T47D (cell line): ENCODE measurements around the gene ARHGAP8.

Source experiments
- DNase-seq, 2 experiments: peaks; one replicate each; pipeline versions ENCODE4 v3.0.0 to v3.0.0-alpha.2; 2011 to 2012; ENCODE audit warnings: low read depth in 1 of 2, low spot score in 1 of 2
- JUND ChIP-seq: IDR thresholded peaks from 2 replicates; pipeline ENCODE4 v1.6.1; 2012; ENCODE audit warnings: low read depth
- in situ Hi-C: cut with HindIII; loops from 2 replicates; pipeline ENCODE4 v1.10.0; 2016; ENCODE audit warnings: low sequenced_read_pairs, low pct_unique_long_range_greater_than_20kb

ARHGAP8 gene

DNA sequence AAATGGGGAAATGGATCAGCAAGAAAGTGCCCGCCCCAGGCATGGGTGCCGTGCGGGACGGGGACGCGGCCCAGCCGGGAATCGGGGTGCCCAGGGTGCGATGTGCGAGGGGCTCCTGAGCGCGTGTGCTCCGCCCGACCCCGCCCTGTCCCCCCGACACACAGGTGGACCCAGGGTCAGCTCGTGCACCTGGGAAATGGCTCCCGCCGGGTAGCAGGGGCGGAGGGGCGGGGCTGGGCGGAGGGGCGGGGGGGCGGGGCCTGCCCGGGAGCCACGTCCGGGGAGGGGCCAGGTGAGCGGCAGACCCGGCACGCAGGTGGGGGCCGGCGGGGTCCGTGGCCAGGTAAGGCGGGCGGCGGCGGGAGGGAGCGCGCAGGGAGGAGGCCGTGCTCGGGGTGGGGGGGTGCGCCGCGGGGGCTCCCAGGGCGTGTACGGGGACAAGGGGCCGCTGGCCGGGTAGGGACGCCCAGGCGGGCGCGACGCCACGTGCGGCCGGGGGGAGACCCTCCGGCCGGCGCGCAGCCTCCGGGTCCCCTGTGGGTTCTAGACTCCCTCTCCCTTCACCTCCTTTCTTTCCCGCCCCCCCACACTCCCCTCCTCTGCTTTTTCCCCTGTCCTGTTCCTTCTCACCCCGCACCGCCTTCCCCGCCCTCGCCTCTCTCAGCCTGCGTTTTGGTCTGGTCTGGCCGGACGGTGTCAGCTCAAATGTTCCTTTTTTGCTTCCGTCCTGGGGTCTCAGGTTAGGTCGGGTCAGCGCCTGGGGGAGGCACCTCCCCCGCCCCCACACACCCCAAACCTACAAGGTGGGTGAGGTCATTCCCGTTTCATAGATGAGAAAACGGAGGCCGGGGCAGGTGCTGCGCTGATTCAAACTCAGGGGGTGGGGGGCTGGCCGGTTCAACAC lies at the start of gene ARHGAP8:
ARHGAP8 (plus strand) TSS at position 291 of the 904 bp plus-strand sequence. CDS start 33,953 bp downstream, outside the sequence.
- DNase-seq, result peak; percentile 38 to 76
- no peak for TF ChIP-seq JUND
- in situ Hi-C loops, result no loop called here

DNA sequence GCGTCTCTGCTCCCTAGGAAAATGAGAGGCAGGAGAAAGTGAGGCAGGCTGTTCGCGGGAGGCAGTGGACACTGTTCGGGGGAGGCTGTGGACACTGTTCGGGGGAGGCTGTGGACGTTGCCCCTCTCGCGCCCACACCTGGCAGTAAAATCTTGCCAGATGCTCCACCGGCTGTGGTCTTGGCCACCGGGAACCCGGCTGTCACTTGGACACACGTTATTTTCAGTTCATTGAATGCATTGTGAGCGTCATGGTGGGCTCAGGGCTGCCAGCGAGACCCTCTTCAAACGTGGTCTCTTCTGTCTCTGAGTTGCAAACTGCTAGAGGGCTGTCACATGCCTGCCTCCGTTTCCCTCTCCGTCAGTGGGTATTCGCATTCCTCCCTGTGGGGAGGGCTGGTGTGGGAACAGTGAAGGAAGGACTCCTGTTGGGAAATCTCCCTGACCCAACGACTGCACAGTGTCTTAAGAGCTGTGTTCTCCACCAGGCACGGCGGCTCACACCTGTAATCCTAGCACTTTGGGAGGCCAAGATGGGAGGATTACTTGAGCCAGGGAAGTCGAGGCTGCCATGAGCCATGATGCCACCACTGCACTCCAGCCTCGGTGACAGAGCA lies 49.0 kb upstream of the ARHGAP8 start:
- no peak for TF ChIP-seq JUND
- in situ Hi-C loops, result no loop called here
- no peak for DNase-seq

DNA sequence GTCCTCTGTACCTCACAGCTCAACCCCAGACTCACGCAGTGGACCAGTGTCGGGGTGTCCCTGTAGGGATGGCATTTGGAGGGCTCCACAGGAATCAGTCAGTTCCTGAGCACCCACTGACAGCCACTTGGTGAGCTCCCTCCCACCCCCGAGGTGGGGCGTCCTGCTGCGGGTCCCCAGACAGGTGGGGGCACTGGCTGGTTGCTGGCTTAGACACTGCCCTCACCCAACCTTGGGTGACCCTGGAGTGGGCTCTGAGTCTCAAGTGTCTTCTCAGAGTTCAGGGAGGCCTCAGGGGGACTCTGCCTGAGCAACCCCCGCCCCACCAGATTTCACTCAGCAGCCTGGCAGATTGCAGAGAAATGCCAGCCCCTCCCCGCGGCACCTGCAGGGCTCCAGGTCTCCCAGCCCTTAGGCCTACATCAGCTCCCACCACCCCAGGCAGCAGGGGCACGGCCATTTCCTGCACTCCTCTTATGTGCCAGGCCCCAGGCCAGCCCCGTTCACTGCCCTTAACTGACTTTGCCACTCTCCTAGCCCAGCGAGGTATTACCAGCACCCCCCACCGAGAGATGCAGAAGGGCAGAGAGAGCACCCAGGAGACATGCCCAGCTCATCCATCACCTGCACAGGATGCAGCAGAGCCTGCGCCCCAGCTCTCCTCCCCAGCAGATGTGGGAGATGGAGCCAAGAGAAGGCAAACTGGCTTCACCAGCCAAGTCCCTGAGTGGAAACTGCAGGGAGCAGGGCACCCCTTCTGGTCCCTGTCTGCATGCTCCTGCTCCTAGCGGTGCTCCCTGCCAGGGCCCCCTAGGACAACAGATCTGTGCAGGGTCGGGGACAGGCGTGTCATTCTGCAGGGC lies 48.0 kb upstream of the ARHGAP8 start:
- no peak for DNase-seq
- in situ Hi-C loops, result no loop called here
- TF ChIP-seq JUND, result no peak

DNA sequence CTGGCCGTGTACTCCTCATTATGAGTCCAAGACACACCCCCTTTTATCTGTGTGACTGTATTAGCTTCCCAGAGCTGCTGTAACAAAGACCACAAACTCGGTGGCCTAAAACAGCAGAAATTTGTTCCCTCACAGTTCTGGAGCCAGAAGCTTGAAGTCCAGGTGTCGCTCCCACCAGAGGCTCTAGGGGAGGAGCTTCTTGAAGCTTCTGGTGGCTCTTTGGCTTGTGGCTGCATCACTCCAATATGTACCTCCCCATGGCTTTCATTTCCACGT lies 47.4 kb upstream of the ARHGAP8 start:
- in situ Hi-C loops, result no loop called here
- DNase-seq, result no peak
- TF ChIP-seq JUND, result no peak

DNA sequence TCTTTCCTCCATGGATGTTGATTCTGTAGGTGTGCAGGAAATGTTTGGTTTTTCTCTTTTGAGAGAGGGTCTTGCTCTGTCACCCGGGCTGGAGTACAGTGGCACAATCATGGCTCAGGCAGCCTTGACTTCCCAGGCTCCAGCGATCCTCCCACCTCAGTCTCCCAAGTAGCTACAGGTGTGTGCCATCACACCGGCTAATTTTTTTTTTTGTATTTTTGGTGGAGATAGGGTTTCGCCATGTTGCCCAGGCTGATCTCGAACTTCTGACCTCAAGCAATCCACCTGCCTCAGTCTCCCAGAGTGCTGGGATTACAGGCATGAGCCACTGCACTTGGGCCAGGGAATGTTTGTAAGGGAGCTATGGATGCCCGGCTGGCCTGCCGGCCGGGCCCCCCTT lies 45.9 kb upstream of the ARHGAP8 start:
- in situ Hi-C loops, result no loop called here
- TF ChIP-seq JUND, result no peak

DNA sequence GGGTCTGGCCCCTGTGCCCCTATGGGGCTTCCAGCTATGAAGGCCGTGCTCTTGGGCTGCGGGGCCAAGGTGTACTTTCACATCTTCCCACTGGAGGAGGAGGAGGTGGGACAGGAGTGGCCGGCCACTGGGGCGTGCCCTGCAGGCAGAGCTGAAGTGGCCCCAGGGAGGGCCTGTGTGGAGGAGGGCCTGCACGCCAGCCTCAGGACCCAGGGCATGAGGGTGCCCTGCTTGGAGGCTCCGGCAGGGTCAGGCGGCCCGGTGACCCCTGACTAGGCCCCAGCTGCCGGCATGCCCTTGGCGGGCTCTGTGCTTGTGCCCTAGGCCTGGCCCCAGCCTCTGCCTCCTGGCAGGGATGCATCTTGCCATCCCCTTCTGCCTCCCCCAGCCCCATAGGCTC lies 45.2 kb upstream of the ARHGAP8 start:
- no peak for TF ChIP-seq JUND
- no peak for DNase-seq
- in situ Hi-C loops, result no loop called here

More for the DNA sequence above, 45.9 kb upstream of the ARHGAP8 start:
- no peak for DNase-seq

DNA sequence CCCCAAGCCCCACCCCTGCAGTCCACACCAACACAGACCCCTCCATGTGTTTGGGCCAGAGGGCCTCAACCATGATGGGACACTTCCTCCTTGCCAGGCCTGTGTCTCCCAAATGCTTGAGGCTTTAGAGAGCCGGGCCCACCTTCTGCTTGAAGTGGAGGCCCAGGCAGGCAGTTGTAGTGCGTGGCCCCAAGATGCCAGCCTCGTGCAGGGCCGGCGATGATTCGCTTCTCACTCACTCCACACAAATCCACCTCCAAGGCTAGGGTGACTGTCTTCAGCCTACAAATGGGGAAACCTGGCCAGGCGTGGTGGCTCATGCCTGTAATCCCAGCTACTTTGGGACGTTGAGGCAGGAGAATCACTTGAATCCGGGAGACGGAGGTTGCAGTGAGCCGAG lies 44.6 kb upstream of the ARHGAP8 start:
- no peak for TF ChIP-seq JUND
- DNase-seq, result no peak
- in situ Hi-C loops, result no loop called here

DNA sequence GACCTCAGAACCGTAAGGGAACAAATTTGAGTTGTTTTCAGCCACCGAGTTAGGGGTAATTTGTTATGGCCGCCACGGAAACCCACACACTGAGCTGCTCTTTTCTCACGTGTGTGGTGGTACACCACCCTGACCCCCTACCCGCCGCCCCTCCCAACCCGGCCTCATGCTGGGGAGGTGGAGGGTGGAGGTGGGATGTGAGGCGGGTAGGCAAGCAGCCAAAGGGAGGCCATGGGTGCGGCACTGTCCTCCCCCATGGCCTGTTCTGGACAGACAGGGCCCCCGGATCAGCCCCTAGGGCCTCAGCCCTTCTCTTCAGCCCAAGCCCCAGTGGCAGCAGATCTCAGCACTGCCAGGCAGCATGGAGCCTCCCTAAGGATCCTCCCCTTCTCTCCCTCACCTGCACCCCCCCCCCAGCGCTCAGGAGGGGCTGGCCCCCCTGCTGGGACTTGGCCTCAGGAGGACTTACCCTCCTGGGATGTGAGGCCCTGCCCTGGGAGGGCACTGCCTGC lies 42.4 kb upstream of the ARHGAP8 start:
- no peak for DNase-seq
- in situ Hi-C loops, result no loop called here
- TF ChIP-seq JUND, result no peak

DNA sequence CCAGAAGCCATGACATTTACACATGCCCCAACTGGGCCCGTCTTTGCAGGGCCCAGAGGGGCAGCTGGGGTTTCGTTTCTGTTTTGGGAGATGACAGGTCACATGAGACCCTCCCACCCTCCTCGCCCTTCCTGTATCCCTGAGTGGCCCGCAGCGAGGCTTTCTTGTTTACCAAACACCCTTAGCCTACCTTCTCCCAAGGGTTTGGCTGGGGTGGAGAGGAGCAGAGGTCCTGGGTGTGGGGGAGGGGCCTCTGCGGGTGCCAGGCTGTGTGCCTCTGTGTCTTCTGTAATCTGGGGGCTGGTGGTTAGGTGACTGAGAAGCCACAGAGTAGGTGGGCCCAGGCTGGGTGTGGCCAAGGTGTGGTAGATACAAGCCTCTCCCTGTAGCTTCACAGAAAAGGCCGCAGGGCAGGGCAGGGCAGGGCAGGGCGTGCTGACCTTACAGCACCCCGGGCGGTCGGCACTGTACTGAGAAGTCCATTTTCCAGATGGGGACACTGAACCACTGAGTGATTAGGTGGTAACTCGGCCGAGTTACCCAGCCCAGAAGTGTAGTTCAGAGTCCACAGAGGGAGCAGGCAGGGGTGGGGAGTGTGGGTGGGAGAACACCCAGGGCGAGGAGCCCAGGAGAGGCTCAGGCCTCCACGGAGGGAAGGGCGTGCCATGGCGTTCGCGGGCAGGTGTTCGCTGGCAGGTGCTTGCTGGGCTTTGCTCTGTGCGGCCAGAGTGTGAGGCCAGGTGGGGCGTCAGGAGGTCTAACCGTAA lies 41.7 kb upstream of the ARHGAP8 start:
- no peak for DNase-seq
- in situ Hi-C loops, result no loop called here
- no peak for TF ChIP-seq JUND

DNA sequence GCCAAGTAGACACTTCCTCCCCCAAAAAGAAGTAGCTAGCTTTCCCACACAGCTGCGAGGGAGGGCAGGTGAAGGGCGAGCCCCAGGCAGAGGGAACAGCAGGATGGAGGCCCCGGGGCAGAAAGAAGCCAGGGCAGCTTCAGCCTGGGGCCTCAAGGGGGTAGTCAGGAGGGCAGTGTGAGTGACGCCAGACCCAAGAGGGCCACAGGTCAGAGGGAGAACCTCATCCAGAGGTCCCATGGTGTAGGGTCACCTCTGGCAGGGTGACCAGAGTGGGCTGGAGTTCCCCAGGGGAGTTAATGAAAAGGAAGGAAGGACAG lies 41.2 kb upstream of the ARHGAP8 start:
- no peak for DNase-seq
- in situ Hi-C loops, result no loop called here
- no peak for TF ChIP-seq JUND

DNA sequence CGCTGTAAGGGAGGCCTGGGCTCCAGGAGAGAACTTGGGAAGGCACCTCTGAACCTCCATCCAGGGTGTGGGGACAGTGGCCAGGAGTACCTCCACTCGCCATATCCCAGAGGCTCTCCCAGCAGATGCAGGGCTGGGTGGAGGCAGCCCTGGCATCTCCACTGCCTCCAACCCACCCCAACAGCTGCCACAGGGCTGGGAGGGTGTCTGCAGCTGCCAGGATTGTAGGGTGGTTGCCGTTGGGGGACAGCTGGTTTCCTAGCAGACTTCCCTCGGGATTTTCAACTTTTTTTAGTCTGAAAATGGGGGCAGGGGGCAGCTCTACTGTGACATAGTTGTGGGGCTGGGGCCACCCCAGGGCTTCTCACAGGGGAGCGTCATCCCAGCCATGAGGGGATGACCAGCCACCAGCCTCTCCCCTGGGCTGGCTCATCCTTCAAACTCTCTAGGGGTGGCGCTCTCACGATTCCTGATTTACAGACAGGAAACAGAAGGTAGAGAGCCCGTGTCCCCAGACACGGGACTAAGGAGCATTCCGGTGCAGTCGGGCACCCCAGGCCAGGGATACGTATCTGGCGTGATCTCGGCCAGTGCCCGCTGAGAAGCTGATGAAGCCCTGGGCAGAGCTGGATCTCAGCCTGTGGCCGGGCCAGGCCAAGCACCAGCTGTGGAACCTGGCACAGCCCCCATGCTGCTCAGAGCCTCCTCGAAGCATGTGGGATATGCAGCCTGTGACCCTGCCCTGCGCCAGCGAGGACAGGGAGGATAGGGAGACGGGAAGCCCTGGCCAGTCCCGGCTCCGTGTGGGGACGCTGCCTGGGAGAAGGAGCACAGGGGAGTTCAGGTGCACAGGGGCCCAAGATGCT lies 40.5 kb upstream of the ARHGAP8 start:
- no peak for DNase-seq
- in situ Hi-C loops, result no loop called here
- TF ChIP-seq JUND, result no peak
